Neural progenitor cell (in vitro differentiated cells): Measurements from ENCODE around the gene MBD2.

Experiments
- CTCF ChIP-seq: fragments of 200-600 bp; sonication (generic); IDR thresholded peaks from 2 replicates; pipeline ENCODE4 v1.5.1; 2017; ENCODE audit warnings: antibody characterized with exemption, mild to moderate bottlenecking
- EZH2 ChIP-seq: fragments of 200-600 bp; sonication (generic); IDR thresholded peaks from 2 replicates; pipeline ENCODE4 v1.6.1; 2017; ENCODE audit warnings: antibody characterized with exemption, mild to moderate bottlenecking, moderate library complexity

GRCh38 chr18:54257015-54257414, 32.5 kb upstream of the MBD2 start:
- no peak for TF ChIP-seq CTCF
- TF ChIP-seq EZH2: no peak
